HepG2 (cell line): ENCODE data around the gene TNFAIP8L1. TPM values are rescaled to one million over a fixed set of nuclear protein-coding genes. Genes with fewer than 3 reads are reported as not detected.

Experiments used
- ATAC-seq: fragments of 200-7000 bp; cut with Tn5 transposase; 3 replicates; pipeline ENCODE4 v1.9.1; 2020; ENCODE audit warnings: mild to moderate bottlenecking, moderate library complexity
- BruUV-seq: library from RNA; stranded (reverse); fragments of 400-500 nt; replicated peaks from 2 replicates; lab custom pipeline; 2021; lab: Mats Ljungman, UMichigan
- CTCF ChIA-PET: fragments of 300-600 bp; formaldehyde crosslinking; extraction: SDS; loops from one replicate; lab custom pipeline; 2021; ENCODE audit warnings: low total read pairs, inconsistent platforms, low intra/inter-chr PET ratio; lab: Yijun Ruan, JAX
- POLR2A ChIA-PET: fragments of 350-600 bp; sonication (Branson Sonifier 250); formaldehyde crosslinking; loops from one replicate; lab custom pipeline; 2020; ENCODE audit warnings: antibody characterized with exemption, inconsistent platforms; lab: Yijun Ruan, JAX
- DNase-seq: peaks from one replicate; pipeline ENCODE4 v3.0.0-alpha.2; 2015; ENCODE audit warnings: low spot score
- FAIRE-seq: peaks from 3 replicates; lab custom pipeline; 2011; peaks lifted over from hg19 to GRCh38; lab: Jason Lieb, UNC
- H2AFZ ChIP-seq: one replicate; pipeline ENCODE4 v1.6.1; 2011; ENCODE audit warnings: low read length, inconsistent platforms
- H3K27ac ChIP-seq: fragments of 300-600 bp; 3 replicates; pipeline ENCODE4 v1.8.0; 2011; ENCODE audit warnings: mixed run types, mild to moderate bottlenecking, mixed read lengths, low read length, inconsistent platforms; ENCODE audit not compliant: insufficient read depth; ENCODE audit errors: extremely low read length
- H3K27me3 ChIP-seq, 2 experiments: fragments of 200-600 bp in 1 of 2; 2 replicates in 1 of 2; 3 replicates in 1 of 2; pipeline versions ENCODE4 v1.6.0 to v1.8.0; 2011; ENCODE audit warnings: low read length in 2 of 2, mild to moderate bottlenecking in 2 of 2, moderate library complexity in 2 of 2, inconsistent platforms in 1 of 2; ENCODE audit not compliant: insufficient read depth in 2 of 2, control insufficient read depth in 1 of 2
- H3K36me3 ChIP-seq, 2 experiments: fragments of 200-600 bp in 1 of 2; replicated peaks in 1 of 2; 2 replicates in 1 of 2; 3 replicates in 1 of 2; pipeline versions ENCODE4 v1.5.1 to v1.8.0; 2011; ENCODE audit warnings: low read length in 2 of 2, inconsistent platforms in 1 of 2; ENCODE audit not compliant: insufficient read depth in 2 of 2, control insufficient read depth in 1 of 2
- H3K4me1 ChIP-seq: 2 replicates; pipeline ENCODE4 v1.5.1; 2012; ENCODE audit warnings: low read length, inconsistent platforms; ENCODE audit not compliant: insufficient read depth
- H3K4me2 ChIP-seq: 2 replicates; pipeline ENCODE4 v1.6.0; 2011; ENCODE audit warnings: low read depth, low read length, inconsistent platforms
- H3K4me3 ChIP-seq, 3 experiments: fragments of 200-600 bp in 1 of 3; sonication (generic), shearing (Covaris generic) in 1 of 3; replicated peaks in 1 of 3; 2 replicates each; pipeline ENCODE4 v1.5.1; 2011 to 2016; ENCODE audit warnings: low read length in 3 of 3, inconsistent platforms in 2 of 3, low read depth in 2 of 3, mild to moderate bottlenecking in 2 of 3, control low read depth in 1 of 3, mixed read lengths in 1 of 3; ENCODE audit not compliant: insufficient read depth in 1 of 3
- H3K79me2 ChIP-seq: one replicate; pipeline ENCODE4 v1.6.1; 2011; ENCODE audit warnings: low read length, inconsistent platforms; ENCODE audit not compliant: insufficient read depth
- H3K9ac ChIP-seq: 2 replicates; pipeline ENCODE4 v1.6.0; 2011; ENCODE audit warnings: mild to moderate bottlenecking, low read depth, low read length, inconsistent platforms; ENCODE audit not compliant: insufficient read depth
- H3K9me3 ChIP-seq: 2 replicates; pipeline ENCODE4 v1.5.1; 2012; ENCODE audit warnings: mild to moderate bottlenecking, low read length
- H4K20me1 ChIP-seq: 2 replicates; pipeline ENCODE4 v1.6.0; 2011; ENCODE audit warnings: inconsistent platforms, mild to moderate bottlenecking, low read length, moderate library complexity; ENCODE audit not compliant: insufficient read depth
- DDIT3 ChIP-seq: sonication (generic); formaldehyde crosslinking; IDR thresholded peaks from 2 replicates; pipeline ENCODE4 v1.4.0; 2020; ENCODE audit warnings: mild to moderate bottlenecking, missing genetic modification reagents
- MAFK ChIP-seq, 2 experiments: IDR thresholded peaks in 1 of 2; conservative IDR thresholded peaks in 1 of 2; 2 replicates each; pipeline ENCODE4 v1.6.1; 2011; ENCODE audit warnings: improper control_type of control experiment in 2 of 2, low read length in 2 of 2
- ZFP36 ChIP-seq: fragments of 150-350 bp; IDR thresholded peaks from 2 replicates; pipeline ENCODE4 v1.6.1; 2018; ENCODE audit warnings: borderline replicate concordance, low read length, low read depth; ENCODE audit not compliant: partially characterized antibody
- ZFP62 ChIP-seq: sonication (generic); formaldehyde crosslinking; IDR thresholded peaks from 2 replicates; pipeline ENCODE4 v1.4.0; 2020; ENCODE audit warnings: missing genetic modification reagents
- ZNF18 ChIP-seq: sonication (generic); formaldehyde crosslinking; IDR thresholded peaks from 2 replicates; pipeline ENCODE4 v1.8.0; 2022; ENCODE audit warnings: mild to moderate bottlenecking, missing genetic modification reagents; ENCODE audit not compliant: insufficient replicate concordance
- ZNF768 ChIP-seq: sonication (generic); formaldehyde crosslinking; IDR thresholded peaks from 2 replicates; pipeline ENCODE4 v1.4.0; 2020; ENCODE audit warnings: missing genetic modification reagents
- ZNF891 ChIP-seq: sonication (generic); formaldehyde crosslinking; IDR thresholded peaks from 2 replicates; pipeline ENCODE4 v1.5.0; 2020; ENCODE audit warnings: mild to moderate bottlenecking, missing genetic modification reagents
- WGBS: methylation state at CpG from one replicate; pipeline ENCODE4 v1.1.6; 2017; ENCODE audit warnings: low lambda C conversion rate; 5-methylcytosine and 5-hydroxymethylcytosine counted together
- in situ Hi-C: cut with HindIII; loops from 2 replicates; pipeline ENCODE4 v1.10.0; 2017; ENCODE audit warnings: low pct_unique_long_range_greater_than_20kb; ENCODE audit not compliant: extremely low pct_ligation_motif_present
- intact Hi-C: fragments of 100-400 bp; cut with micrococcal nuclease; formaldehyde crosslinking; loops from one replicate; pipeline ENCODE4 v1.10.0; 2022; ENCODE audit not compliant: unreplicated experiment
- polyA plus RNA-seq, 8 experiments: library from polyadenylated mRNA; depleted of rRNA in 3 of 8; stranded (reverse) in 7 of 8; unstranded in 1 of 8; fragments of >200 nt; fragmentation: Illumina TruSeq in 4 of 8; extraction: Trizol in 4 of 8; gene quantifications; 2 replicates each; pipeline versions ENCODE4 v1.2.1 to v1.2.3, GENCODE V29; 2011 to 2016; ENCODE audit warnings: low read depth in 4 of 8, missing spikeins in 1 of 8, mixed read lengths in 1 of 8; ENCODE audit not compliant: insufficient read depth in 1 of 8
- total RNA-seq, 5 experiments: library from RNA; depleted of rRNA; stranded (reverse); fragments of >200 nt; fragmentation: Illumina TruSeq; extraction: Trizol; gene quantifications; 2 replicates each; pipeline ENCODE4 v1.2.3, GENCODE V29; 2016; ENCODE audit warnings: low read depth in 1 of 5

TNFAIP8L1 gene
- total and polyA plus RNA-seq, 2 of the 13 experiments (the other 11 are each of a cell fraction or from before 2014, with no cell fraction given), result 13.4 to 21.4 TPM

- ChIA-PET POLR2A (no interaction called here), CTCF (no interaction called here)
- Histone ChIP-seq H3K9me3 (no peaks in the 10 kb centered on the region), H2AFZ (no peak overlapping the region), H3K36me3 (no peaks in the 10 kb centered on the region), H4K20me1 (no peaks in the 10 kb centered on the region), H3K4me3 (no peak overlapping the region), H3K9ac (no peak overlapping the region), H3K27ac (no peak overlapping the region), H3K79me2 (no peaks in the 10 kb centered on the region), H3K4me1 (peaks cover 23% of the 10 kb centered on the region), H3K4me2 (no peak overlapping the region), H3K27me3 (peaks cover 0 to 7% of the 10 kb centered on the region in 2 experiments; a peak in 2 of 5 replicates)
- no TSS peak for BruUV-seq
- FAIRE-seq (no peak), ATAC-seq (no peak), DNase-seq (no peak)
- in situ Hi-C loops (no loop called here), intact Hi-C loops (no loop called here)
- TF ChIP-seq DDIT3 (CRISPR knock-in tag), result no peak
- TF ChIP-seq ZNF18 (CRISPR knock-in tag), result no peak
- no peak for TF ChIP-seq ZNF891
- peak; percentile 42 for TF ChIP-seq ZFP36
- no peak for TF ChIP-seq ZFP62 (CRISPR knock-in tag)
- no peak for TF ChIP-seq MAFK (conservative IDR thresholded peaks at IDR 0.05 in 1 of 2, IDR thresholded peaks at IDR 0.05 in 1 of 2; ENCODE audit: low read length in 2 of 2)
- peak; percentile 86; the same call in 1 of the 2 replicates for TF ChIP-seq ZNF768 (CRISPR knock-in tag)
- WGBS, result 29% methylated on average over 5 of the region's 5 CpGs
These were observed 38.4 kb upstream of the TNFAIP8L1 start for GRCh38 chr19:4600893-4601292.
